Mesothelial cell of epicardium (in vitro differentiated cells): ENCODE results near the gene TMED7. TPM values are rescaled to one million over a fixed set of nuclear protein-coding genes. Genes with fewer than 3 reads are reported as not detected.
A peak's percentile ranks its signal among the peaks of the same experiment; 100 is the strongest.
"Not testable (repeated sequence)": the region's sequence is repeated elsewhere in the genome, so short reads cannot be mapped to it uniquely, and the experiment has no call there.

Experiments used
- DNase-seq, 2 experiments: peaks; one replicate each; pipeline ENCODE4 v3.0.0; 2021; ENCODE audit warnings: low spot score in 2 of 2; ENCODE audit not compliant: unreplicated experiment in 2 of 2
- H3K27ac Mint-ChIP-seq: 2 replicates; pipeline ENCODE4 v1.8.0; 2021; ENCODE audit warnings: mixed read lengths
- H3K27me3 Mint-ChIP-seq: 2 replicates; pipeline ENCODE4 v1.8.0; 2021; ENCODE audit warnings: low read depth, mixed read lengths
- H3K36me3 Mint-ChIP-seq: 2 replicates; pipeline ENCODE4 v1.8.0; 2021; ENCODE audit warnings: mixed read lengths
- H3K4me1 Mint-ChIP-seq: 2 replicates; pipeline ENCODE4 v1.8.0; 2021; ENCODE audit warnings: mixed read lengths
- H3K4me3 Mint-ChIP-seq: 2 replicates; pipeline ENCODE4 v1.8.0; 2021; ENCODE audit warnings: mild to moderate bottlenecking, moderate library complexity, mixed read lengths
- H3K9me3 Mint-ChIP-seq: 2 replicates; pipeline ENCODE4 v1.8.0; 2021; ENCODE audit warnings: mixed read lengths
- total RNA-seq: library from RNA; stranded (reverse); gene quantifications from 3 replicates; pipeline ENCODE4 v1.2.1, GENCODE V29; 2021
- TF ChIP-seq, protein P1 (sequence below): fragments of 200-600 bp; sonication (generic); IDR thresholded peaks from one replicate; pipeline ENCODE4 v1.5.0; 2021; ENCODE audit warnings: antibody characterized with exemption; ENCODE audit not compliant: unreplicated experiment

The TMED7 gene
- total RNA-seq: 73.3 to 76.7 TPM (median 76.0 TPM) in 3 replicates

DNA sequence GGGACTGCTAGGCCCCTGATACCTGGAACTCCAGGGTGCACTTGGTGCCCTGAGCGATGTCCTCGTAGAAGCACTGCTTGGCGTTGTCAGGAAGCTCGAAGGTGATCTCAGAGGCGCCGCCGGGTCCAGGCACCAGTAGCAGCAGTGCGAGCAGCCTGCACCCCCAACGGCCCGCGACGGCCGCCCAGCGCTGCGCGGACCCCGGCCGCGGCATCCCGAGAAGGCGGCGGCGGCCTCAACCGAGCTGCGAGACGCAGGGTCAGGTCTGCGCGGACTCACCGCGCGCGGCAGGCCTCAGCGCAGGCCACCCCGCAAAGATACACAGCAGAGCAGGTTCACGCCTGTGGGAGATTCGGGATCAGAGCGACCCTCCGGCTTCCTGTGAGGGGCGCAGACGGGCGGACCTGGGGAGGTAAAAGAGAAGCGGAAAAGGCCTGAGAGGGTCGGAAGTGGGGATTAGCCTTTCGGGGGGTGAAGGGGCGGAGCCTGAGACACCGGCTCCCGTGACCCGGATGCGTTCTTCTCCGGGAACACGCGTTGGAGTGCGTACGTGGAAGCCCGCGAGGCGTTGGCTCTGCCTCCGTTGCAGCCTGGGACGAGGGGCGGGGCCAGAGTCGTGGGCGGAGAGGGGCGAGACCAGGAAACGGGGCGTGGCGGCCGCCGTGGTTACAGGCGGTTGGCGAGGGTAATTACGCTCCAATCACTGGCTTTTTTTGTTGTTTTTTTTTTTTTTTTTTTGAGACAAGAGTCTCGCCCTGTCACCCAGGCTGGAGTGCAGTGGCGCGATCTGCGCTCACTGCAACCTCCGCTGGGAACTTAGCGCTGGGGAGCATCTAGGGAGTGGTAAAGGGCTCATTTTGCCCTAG, at the start of gene TMED7:
Gene TMED7 (minus strand): TSS at position 458 of the 866 bp plus-strand sequence. CDS start 244 bp downstream, at position 214.
- DNase-seq: peak; percentile 96 to 97
- Mint-ChIP-seq H3K36me3 (no peaks in the 10 kb centered on the region), H3K27me3 (no peaks in the 10 kb centered on the region), H3K4me3 (no peak within 1 kb of the TSS), H3K4me1 (peaks cover 18% of the 10 kb centered on the region), H3K9me3 (no peaks in the 10 kb centered on the region), H3K27ac (peak within 1 kb of the TSS; percentile 99)
- TF ChIP-seq, protein P1, sequence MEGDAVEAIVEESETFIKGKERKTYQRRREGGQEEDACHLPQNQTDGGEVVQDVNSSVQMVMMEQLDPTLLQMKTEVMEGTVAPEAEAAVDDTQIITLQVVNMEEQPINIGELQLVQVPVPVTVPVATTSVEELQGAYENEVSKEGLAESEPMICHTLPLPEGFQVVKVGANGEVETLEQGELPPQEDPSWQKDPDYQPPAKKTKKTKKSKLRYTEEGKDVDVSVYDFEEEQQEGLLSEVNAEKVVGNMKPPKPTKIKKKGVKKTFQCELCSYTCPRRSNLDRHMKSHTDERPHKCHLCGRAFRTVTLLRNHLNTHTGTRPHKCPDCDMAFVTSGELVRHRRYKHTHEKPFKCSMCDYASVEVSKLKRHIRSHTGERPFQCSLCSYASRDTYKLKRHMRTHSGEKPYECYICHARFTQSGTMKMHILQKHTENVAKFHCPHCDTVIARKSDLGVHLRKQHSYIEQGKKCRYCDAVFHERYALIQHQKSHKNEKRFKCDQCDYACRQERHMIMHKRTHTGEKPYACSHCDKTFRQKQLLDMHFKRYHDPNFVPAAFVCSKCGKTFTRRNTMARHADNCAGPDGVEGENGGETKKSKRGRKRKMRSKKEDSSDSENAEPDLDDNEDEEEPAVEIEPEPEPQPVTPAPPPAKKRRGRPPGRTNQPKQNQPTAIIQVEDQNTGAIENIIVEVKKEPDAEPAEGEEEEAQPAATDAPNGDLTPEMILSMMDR: no peak

DNA sequence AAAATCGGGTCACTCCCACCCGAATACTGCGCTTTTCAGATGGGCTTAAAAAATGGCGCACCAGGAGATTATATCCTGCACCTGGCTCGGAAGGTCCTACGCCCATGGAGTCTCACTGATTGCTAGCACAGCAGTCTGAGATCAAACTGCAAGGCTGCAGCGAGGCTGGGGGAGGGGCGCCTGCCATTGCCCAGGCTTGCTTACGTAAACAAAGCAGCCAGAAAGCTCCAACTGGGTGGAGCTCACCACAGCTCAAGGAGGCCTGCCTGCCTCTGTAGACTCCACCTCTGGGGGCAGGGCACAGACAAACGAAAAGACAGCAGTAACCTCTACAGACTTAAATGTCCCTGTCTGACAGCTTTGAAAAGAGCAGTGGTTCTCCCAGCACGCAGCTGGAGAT, 48.9 kb upstream of the TMED7 start:
- not testable (repeated sequence) for DNase-seq, H3K27ac Mint-ChIP-seq, H3K36me3 Mint-ChIP-seq, H3K4me1 Mint-ChIP-seq, H3K4me3 Mint-ChIP-seq, H3K27me3 Mint-ChIP-seq
- peaks cover 17% of the 10 kb centered on the region for H3K9me3 Mint-ChIP-seq

DNA sequence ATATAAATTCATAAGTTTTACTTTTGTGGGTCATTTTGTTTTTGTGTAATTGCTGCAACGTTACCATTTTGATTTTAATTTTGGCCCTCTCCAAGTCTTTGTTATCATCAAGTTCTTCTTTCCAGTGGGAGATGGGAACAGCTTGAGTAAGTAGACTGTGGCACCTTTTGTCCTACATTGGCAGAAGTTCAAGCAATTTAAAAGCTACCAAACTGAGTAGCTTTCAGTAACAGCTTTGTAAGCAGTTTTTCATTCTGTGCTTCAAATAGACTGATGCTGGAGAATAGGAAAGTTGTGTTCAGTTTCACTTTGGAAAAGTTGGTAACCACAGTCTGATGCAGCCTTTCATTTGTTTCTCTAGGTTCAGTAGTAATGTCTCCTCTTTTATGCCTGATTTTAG, 47.8 kb upstream of the TMED7 start:
- H3K27me3 Mint-ChIP-seq: peaks cover 6% of the 10 kb centered on the region
- no peaks in the 10 kb centered on the region for H3K36me3 Mint-ChIP-seq
- no peak for DNase-seq
- no peaks in the 10 kb centered on the region for H3K4me1 Mint-ChIP-seq
- peaks cover 25% of the 10 kb centered on the region for H3K9me3 Mint-ChIP-seq
- H3K27ac Mint-ChIP-seq: no peak overlapping the region
- TF ChIP-seq, protein P1: no peak
- no peak overlapping the region for H3K4me3 Mint-ChIP-seq

DNA sequence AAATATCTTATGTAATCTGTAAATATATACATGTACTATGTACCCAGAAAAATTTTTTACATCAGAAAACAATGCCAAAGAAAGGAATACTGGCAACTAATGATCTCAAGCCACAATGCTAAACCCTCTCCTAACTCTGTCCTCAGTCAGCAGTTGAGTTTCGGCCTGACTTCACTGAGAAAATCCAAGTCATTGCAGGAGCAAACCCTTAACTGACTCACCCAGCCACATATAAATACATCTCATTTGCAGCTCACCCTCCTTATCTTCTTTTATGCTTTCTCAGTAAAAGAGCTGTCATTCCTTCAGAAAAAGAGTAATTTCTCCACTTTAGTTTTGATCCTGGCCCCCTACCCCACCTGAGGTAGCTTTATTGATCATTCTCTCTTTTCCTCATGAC, 46.1 kb upstream of the TMED7 start:
- Mint-ChIP-seq H3K4me1 (no peaks in the 10 kb centered on the region), H3K36me3 (no peaks in the 10 kb centered on the region), H3K9me3 (peaks cover 36% of the 10 kb centered on the region), H3K27me3 (peaks cover 6% of the 10 kb centered on the region), H3K4me3 (no peak overlapping the region), H3K27ac (no peak overlapping the region)
- no peak for DNase-seq
- TF ChIP-seq, protein P1: no peak

GRCh38 chr5:115666023-115666422, 40.2 kb upstream of the TMED7 start:
- Mint-ChIP-seq H3K9me3 (peaks cover 36% of the 10 kb centered on the region), H3K4me3 (no peak overlapping the region), H3K4me1 (peaks cover 3% of the 10 kb centered on the region), H3K27me3 (peaks cover 2% of the 10 kb centered on the region), H3K36me3 (no peaks in the 10 kb centered on the region), H3K27ac (no peak overlapping the region)
- DNase-seq: no peak
- TF ChIP-seq, protein P1: no peak

DNA sequence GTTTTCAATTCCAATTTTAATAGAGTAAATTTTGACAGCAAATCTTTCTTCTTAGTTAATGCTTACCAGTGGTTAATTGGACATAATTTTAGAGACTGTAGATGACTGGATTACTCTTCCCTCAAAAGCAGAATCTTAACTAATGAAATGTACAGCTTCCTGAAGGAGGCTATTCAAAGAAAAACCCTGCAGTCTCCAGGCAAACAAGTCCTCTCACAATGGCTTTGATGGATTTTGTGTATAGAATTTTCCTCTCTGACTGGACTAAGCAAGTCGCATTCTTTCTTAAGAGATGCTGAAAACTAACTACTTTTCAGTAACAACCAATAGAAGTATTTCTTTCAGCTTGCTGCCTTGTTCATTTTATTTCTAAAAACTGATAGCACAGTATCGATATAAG, 35.7 kb upstream of the TMED7 start:
- H3K27ac Mint-ChIP-seq: peak overlapping the region; percentile 51
- H3K4me3 Mint-ChIP-seq: no peak overlapping the region
- H3K27me3 Mint-ChIP-seq: peaks cover 1% of the 10 kb centered on the region
- peaks cover 3% of the 10 kb centered on the region for H3K4me1 Mint-ChIP-seq
- DNase-seq: no peak
- TF ChIP-seq, protein P1: no peak
- peaks cover 21% of the 10 kb centered on the region for H3K9me3 Mint-ChIP-seq
- no peaks in the 10 kb centered on the region for H3K36me3 Mint-ChIP-seq
